Astrocyte (in vitro differentiated cells and primary cell): ENCODE results near the gene OSBPL3. TPM values are rescaled to one million over a fixed set of nuclear protein-coding genes. Genes with fewer than 3 reads are reported as not detected.

Experiments
- DNase-seq: peaks from one replicate; pipeline ENCODE4 v3.0.0-alpha.2; 2010; ENCODE audit warnings: low read depth
- FAIRE-seq: peaks from 2 replicates; lab custom pipeline; 2011; peaks lifted over from hg19 to GRCh38; lab: Jason Lieb, UNC
- H2AFZ ChIP-seq: 2 replicates; pipeline ENCODE4 v1.6.0; 2012; ENCODE audit warnings: low read depth, low read length, inconsistent platforms
- H3K27ac ChIP-seq: 2 replicates; pipeline ENCODE4 v1.5.1; 2011; ENCODE audit warnings: low read depth, low read length, inconsistent platforms
- H3K27me3 ChIP-seq: 2 replicates; pipeline ENCODE4 v1.6.0; 2011; ENCODE audit warnings: low read length, inconsistent platforms; ENCODE audit not compliant: insufficient read depth
- H3K36me3 ChIP-seq: 2 replicates; pipeline ENCODE4 v1.5.1; 2011; ENCODE audit warnings: low read length, inconsistent platforms; ENCODE audit not compliant: insufficient read depth
- H3K4me1 ChIP-seq: 2 replicates; pipeline ENCODE4 v1.5.1; 2011; ENCODE audit warnings: low read length, inconsistent platforms; ENCODE audit not compliant: insufficient read depth
- H3K4me2 ChIP-seq: 2 replicates; pipeline ENCODE4 v1.6.0; 2012; ENCODE audit warnings: low read length, inconsistent platforms
- H3K4me3 ChIP-seq: 2 replicates; pipeline ENCODE4 v1.5.1; 2011; ENCODE audit warnings: low read depth, mild to moderate bottlenecking, low read length, inconsistent platforms; ENCODE audit not compliant: insufficient read depth
- H3K79me2 ChIP-seq: 2 replicates; pipeline ENCODE4 v1.6.0; 2012; ENCODE audit warnings: mild to moderate bottlenecking, low read length, inconsistent platforms; ENCODE audit not compliant: insufficient read depth
- H3K9ac ChIP-seq: 2 replicates; pipeline ENCODE4 v1.6.0; 2012; ENCODE audit warnings: mild to moderate bottlenecking, low read length, inconsistent platforms
- H3K9me3 ChIP-seq: 2 replicates; pipeline ENCODE4 v1.5.1; 2012; ENCODE audit warnings: low read depth, mild to moderate bottlenecking, low read length, inconsistent platforms; ENCODE audit not compliant: insufficient read depth
- H4K20me1 ChIP-seq: 2 replicates; pipeline ENCODE4 v1.6.0; 2012; ENCODE audit warnings: low read length, inconsistent platforms; ENCODE audit not compliant: insufficient read depth
- H3K27ac Mint-ChIP-seq: one replicate; pipeline ENCODE4 v1.8.0; 2021; ENCODE audit warnings: mild to moderate bottlenecking, mixed read lengths; ENCODE audit not compliant: unreplicated experiment
- H3K27me3 Mint-ChIP-seq: one replicate; pipeline ENCODE4 v1.8.0; 2021; ENCODE audit warnings: low read depth, mixed read lengths; ENCODE audit not compliant: unreplicated experiment
- H3K36me3 Mint-ChIP-seq: one replicate; pipeline ENCODE4 v1.8.0; 2021; ENCODE audit warnings: low read depth, mixed read lengths; ENCODE audit not compliant: unreplicated experiment
- H3K4me1 Mint-ChIP-seq: one replicate; pipeline ENCODE4 v1.8.0; 2021; ENCODE audit warnings: low read depth, mixed read lengths; ENCODE audit not compliant: unreplicated experiment
- H3K4me3 Mint-ChIP-seq: one replicate; pipeline ENCODE4 v1.8.0; 2021; ENCODE audit warnings: mild to moderate bottlenecking, moderate library complexity, mixed read lengths; ENCODE audit not compliant: unreplicated experiment
- H3K9me3 Mint-ChIP-seq: one replicate; pipeline ENCODE4 v1.8.0; 2021; ENCODE audit warnings: mild to moderate bottlenecking, mixed read lengths; ENCODE audit not compliant: unreplicated experiment
- CTCF ChIP-seq: IDR thresholded peaks from 2 replicates; pipeline ENCODE4 v1.5.1; 2011; ENCODE audit warnings: low read depth, mild to moderate bottlenecking, inconsistent platforms, low read length, moderate library complexity; ENCODE audit not compliant: insufficient read depth
- EZH2 ChIP-seq: IDR thresholded peaks from 2 replicates; pipeline ENCODE4 v1.6.1; 2012; ENCODE audit warnings: mild to moderate bottlenecking, low read length, inconsistent platforms; ENCODE audit not compliant: insufficient read depth
- total RNA-seq: library from RNA; stranded (reverse); gene quantifications from 2 replicates; pipeline ENCODE4 v1.2.1, GENCODE V29; 2021

OSBPL3 gene
- total RNA-seq, 1 donor from 2014 or later = 62.9 TPM

GRCh38 chr7:24975644-24976260, 4.2 kb downstream of the OSBPL3 start:
- TF ChIP-seq EZH2 (no peak), CTCF (no peak)
- Histone ChIP-seq H3K9ac (peak overlapping the region; percentile 32), H3K9me3 (no peaks in the 10 kb centered on the region), H3K4me2 (peak overlapping the region; percentile 55), H3K4me1 (peaks cover 44% of the 10 kb centered on the region), H3K36me3 (no peaks in the 10 kb centered on the region), H2AFZ (no peak overlapping the region), H4K20me1 (peaks cover 10% of the 10 kb centered on the region), H3K27ac (peak overlapping the region; percentile 56), H3K79me2 (peaks cover 87% of the 10 kb centered on the region), H3K27me3 (no peaks in the 10 kb centered on the region), H3K4me3 (no peak overlapping the region)
- peaks cover 55% of the 10 kb centered on the region for H3K4me1 Mint-ChIP-seq
- DNase-seq (no peak), FAIRE-seq (peak; percentile 9)
- H3K27ac Mint-ChIP-seq = peak overlapping the region; percentile 59
- H3K27me3 Mint-ChIP-seq = no peaks in the 10 kb centered on the region
- H3K4me3 Mint-ChIP-seq = peak overlapping the region; percentile 50
- peaks cover 3% of the 10 kb centered on the region for H3K36me3 Mint-ChIP-seq
- H3K9me3 Mint-ChIP-seq = no peaks in the 10 kb centered on the region

- Mint-ChIP-seq H3K27ac (peak overlapping the region; percentile 59), H3K4me1 (peaks cover 60% of the 10 kb centered on the region), H3K27me3 (no peaks in the 10 kb centered on the region), H3K4me3 (peak overlapping the region; percentile 50), H3K36me3 (peaks cover 3% of the 10 kb centered on the region), H3K9me3 (no peaks in the 10 kb centered on the region)
- DNase-seq (no peak), FAIRE-seq (no peak)
- Histone ChIP-seq H3K4me3 (no peak overlapping the region), H3K9me3 (no peaks in the 10 kb centered on the region), H3K4me2 (peak overlapping the region; percentile 55), H2AFZ (no peak overlapping the region), H3K9ac (peak overlapping the region; percentile 32), H3K27ac (peak overlapping the region; percentile 56), H4K20me1 (peaks cover 10% of the 10 kb centered on the region), H3K36me3 (no peaks in the 10 kb centered on the region), H3K27me3 (no peaks in the 10 kb centered on the region), H3K79me2 (peaks cover 93% of the 10 kb centered on the region), H3K4me1 (peaks cover 47% of the 10 kb centered on the region)
- no peak for TF ChIP-seq CTCF
- TF ChIP-seq EZH2 = no peak
Observed at GRCh38 chr7:24975172-24975571, 4.8 kb downstream of the OSBPL3 start.

- TF ChIP-seq EZH2 = no peak
- no peak for TF ChIP-seq CTCF
- no peak overlapping the region for H3K4me2 ChIP-seq
- FAIRE-seq (no peak), DNase-seq (no peak)
- peaks cover 95% of the 10 kb centered on the region for H3K79me2 ChIP-seq
- H3K4me3 ChIP-seq = no peak overlapping the region
- peaks cover 67% of the 10 kb centered on the region for H3K4me1 Mint-ChIP-seq
- no peak overlapping the region for H3K27ac ChIP-seq
- H3K27me3 Mint-ChIP-seq = no peaks in the 10 kb centered on the region
- peaks cover 3% of the 10 kb centered on the region for H3K36me3 Mint-ChIP-seq
- H3K9me3 Mint-ChIP-seq = no peaks in the 10 kb centered on the region
- H4K20me1 ChIP-seq = peaks cover 10% of the 10 kb centered on the region
- H3K4me3 Mint-ChIP-seq = no peak overlapping the region
- no peak overlapping the region for H3K9ac ChIP-seq
- H3K4me1 ChIP-seq = peaks cover 51% of the 10 kb centered on the region
- H2AFZ ChIP-seq = no peak overlapping the region
- H3K27me3 ChIP-seq = no peaks in the 10 kb centered on the region
- peak overlapping the region; percentile 34 for H3K27ac Mint-ChIP-seq
- no peaks in the 10 kb centered on the region for H3K9me3 ChIP-seq
- H3K36me3 ChIP-seq = no peaks in the 10 kb centered on the region
Observed at GRCh38 chr7:24974026-24974832, 5.7 kb downstream of the OSBPL3 start.
